Measurements from ENCODE around the gene TCAF1.
"Not testable (repeated sequence)": the region's sequence is repeated elsewhere in the genome, so short reads cannot be mapped to it uniquely, and the experiment has no call there.

TCAF1 gene

GRCh38 chr7:143905509-143905908 lies 3.5 kb upstream of the TCAF1 start:
- no peak for DNase-seq

- no peak for DNase-seq
These were observed 440 bp upstream of the TCAF1 start for GRCh38 chr7:143902332-143902899.

GRCh38 chr7:143901332-143901667 lies 676 bp downstream of the TCAF1 start:
- DNase-seq = no peak

DNA sequence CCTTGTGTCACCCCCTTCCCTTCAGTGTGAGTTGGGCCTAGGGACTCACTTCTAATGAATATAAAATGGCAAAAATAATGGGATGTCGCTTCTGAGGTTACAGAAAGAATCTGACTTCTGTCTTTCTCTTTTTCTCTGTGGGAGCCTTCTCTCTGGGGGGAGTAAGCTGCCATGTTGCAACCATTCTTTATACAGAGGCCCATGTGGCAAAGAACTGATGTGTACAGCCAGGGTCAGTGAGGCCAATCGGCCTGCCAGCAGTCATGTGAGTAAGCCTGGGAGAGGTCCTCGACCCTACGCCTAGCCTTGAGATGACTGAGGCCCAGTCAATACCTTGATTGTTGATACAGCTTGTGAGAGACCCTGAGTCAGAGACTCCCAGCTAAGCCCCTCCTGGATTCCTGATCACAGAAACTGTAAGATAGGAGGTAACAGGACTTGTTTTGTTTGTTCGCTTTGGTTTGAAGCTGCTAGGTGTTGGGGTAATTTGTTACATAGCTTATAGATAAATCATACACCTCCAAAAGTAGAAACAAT lies 1.7 kb downstream of the TCAF1 start:
- no peak for DNase-seq

- DNase-seq = no peak
These were observed 3.2 kb downstream of the TCAF1 start for GRCh38 chr7:143898810-143899209.

GRCh38 chr7:143896667-143897066 lies 5.3 kb downstream of the TCAF1 start:
- no peak for DNase-seq

- DNase-seq = peak; percentile 17
These were observed 9.3 kb downstream of the TCAF1 start for GRCh38 chr7:143892527-143893300.

DNA sequence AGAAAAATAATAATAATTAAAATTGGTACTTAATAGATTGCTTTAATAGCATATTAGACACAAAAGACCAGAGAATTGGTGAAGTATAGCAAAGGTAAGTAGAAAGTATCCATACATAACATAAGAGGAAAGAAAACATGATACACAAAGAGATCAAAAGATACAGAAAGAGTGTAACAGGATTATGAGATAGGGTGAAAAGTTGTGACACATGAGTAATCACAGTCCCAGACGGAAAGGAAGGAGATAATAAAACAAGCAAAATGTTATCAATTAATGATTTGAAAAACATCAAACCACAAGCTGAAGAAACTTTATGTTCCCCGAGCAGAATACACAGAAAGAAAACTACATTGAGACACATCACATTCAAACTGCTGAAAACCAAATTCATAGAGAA lies 10.5 kb downstream of the TCAF1 start:
- DNase-seq = no peak

DNA sequence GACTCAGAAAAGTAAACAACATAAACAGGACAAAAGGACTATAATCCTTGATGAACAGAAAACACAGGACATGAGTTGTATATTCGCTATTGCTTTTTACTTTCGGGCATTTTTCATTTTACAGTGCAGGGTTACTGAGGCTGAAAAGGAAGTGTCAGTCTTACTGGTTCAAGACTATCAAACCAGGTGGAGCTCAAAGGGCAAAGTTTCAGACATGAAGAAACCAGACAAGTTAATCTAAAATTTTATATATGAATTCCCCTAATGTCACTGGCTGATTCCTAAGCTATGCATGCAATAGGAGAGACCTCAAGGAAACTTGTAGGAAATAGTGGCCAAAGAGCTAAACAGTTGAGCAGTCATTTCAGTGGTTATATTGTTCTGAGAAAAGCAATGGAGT lies 11.4 kb downstream of the TCAF1 start:
- no peak for DNase-seq

GRCh38 chr7:143889068-143889467 lies 12.9 kb downstream of the TCAF1 start:
- no peak for DNase-seq

GRCh38 chr7:143886826-143887477 lies 15.0 kb downstream of the TCAF1 start:
- no peak for DNase-seq

DNA sequence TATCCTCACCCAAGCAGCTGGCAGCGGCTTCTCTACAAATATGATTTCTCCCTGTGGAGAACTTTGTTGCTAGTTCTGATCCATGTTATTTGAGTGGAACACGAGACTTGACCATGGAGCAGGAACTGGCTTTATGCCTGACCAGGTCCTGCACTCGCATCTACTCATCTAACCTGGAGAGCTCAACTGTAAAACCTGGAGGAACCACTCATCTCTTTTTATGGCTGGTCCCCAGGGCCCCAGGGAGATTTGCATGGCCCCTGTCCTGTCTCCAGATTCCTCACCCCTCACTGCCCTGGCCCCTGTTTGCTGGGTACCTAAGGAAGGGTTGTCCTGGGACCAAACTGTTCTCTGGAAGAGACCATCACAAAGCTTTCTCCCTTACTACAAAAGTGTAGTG lies 16.0 kb downstream of the TCAF1 start:
- DNase-seq = no peak

DNA sequence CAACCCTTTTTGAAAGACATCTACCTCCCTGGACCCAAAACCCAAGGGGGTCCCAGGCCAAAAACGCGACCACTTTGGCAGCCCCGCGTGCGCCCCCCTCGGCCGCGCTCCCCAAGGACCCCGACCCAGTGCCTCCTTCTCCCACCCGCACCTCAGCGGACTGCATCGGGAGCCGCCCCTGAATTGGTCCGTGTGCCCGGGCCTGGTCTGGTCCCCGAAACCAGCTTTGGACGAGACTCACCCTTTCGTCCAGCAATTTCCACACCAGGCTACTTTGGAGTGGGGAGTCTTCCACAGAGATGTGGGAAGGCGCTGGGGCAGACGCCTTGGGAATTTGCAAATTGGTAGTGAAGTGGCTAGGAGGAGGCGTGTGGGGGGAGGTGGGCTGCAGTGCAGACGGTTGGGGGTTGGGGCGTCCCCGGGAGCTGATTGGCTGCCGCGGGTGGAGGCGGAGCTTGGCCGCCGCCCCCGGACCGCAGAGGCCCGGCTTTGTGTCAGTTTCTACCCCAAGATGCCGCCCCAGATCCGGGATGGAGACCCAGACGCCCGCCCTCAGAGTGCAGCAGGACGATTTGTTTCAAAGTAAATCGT lies 16.9 kb downstream of the TCAF1 start:
- no peak for DNase-seq

GRCh38 chr7:143884241-143884968 lies 17.6 kb downstream of the TCAF1 start:
- DNase-seq = no peak

DNA sequence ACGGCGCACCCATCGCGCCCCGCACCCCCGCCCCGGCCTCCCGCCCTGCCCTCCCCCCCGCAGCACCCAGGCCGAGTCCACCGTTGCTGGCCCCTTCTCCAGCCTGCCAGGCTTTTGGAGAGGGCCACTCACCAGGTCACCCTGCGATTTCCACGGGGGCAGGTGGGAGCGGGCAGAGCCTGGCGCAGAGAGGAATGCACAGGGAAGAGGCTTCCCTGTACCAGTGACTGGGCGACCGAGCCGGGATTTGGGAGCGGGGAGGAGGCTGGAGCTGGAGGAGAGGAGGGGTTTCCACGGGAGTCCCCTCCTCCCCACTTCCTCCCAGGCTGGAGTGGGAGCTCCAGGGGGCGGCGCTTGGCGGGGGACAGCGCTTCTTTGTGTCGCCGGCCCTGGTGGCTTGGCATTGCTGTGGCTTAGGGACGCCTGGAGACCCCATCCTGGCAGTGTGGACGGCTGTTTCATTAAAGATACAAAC lies 19.3 kb downstream of the TCAF1 start:
- DNase-seq = peak; percentile 72

GRCh38 chr7:143882020-143882603 lies 19.9 kb downstream of the TCAF1 start:
- peak; percentile 45 for DNase-seq

DNA sequence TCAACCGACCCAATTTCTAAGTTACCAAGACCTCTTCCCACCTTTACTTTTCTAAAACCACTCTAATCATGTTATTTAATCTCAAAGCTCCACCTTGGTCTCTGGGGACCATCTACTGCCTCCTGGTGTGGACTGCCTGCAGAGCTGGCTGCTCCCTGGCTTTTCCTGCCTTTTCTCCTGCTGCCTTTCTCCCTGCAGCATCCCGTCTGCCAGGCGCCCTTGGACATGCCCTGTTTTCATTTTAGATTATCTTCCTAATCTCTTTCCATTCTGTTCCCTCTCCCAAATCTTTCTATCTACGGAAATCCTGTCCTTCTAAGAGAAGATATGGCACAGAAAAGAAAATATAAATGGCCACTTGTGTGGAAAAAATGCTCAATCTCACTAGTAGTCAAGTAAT lies 23.1 kb downstream of the TCAF1 start:
- DNase-seq = no peak

DNA sequence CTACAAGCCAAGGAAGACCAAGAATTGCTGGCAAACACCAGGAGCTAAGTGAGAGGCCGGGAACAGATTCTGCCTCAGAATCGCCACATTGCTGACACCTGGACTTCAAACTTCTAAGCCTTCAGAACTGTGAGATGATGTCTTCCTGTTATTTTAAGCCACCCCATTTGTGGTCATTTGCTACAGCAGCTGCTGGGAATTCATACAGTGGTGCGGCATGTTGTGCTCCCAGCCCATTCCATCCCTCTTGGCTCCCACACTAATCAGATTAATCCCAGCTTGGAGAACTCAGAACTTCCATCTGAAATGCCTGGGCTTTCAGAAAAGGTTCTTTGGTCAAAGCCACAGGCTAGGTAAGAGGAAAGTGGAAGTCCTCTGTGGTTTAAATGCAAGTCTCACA lies 24.9 kb downstream of the TCAF1 start:
- DNase-seq = no peak

DNA sequence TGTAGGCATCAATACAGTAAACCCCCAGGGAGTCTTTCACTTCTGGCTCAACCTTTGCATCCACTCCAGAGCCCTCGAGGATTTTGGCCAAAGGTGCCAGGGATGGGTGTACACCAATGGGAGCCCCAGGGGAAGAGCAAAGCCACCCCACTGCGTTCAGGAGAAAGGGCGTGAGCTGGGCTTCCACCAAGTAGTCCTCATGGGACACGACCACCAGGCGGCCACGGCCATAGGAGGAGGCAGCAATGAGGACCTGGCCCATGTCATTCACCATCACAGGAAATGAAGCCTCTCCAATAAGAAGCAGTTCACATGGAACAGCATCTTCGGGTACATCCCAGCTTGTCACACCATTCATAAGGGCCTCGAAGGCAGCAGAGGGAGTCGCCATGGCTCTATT lies 25.8 kb downstream of the TCAF1 start:
- no peak for DNase-seq

- DNase-seq = not testable (repeated sequence)
These were observed 28.7 kb downstream of the TCAF1 start for GRCh38 chr7:143873242-143873641.

DNA sequence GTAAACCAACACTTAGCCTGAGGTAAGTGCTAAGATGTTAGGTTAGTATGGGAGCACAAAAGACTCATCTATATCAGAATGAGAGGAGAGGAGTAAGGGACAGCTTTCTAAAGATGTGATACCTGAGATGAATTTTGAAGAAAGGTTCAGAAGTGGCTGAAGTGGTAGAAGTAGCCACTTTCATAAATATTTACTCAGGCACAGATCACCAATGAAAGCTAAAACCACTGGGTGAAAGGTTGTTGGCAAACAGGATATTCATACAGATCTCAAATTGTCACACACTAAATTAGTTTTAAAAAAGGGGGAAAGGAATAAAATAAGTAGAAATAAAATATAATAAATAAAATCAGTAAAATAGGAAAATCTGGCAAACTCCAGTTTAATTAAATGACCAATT lies 30.4 kb downstream of the TCAF1 start:
- not testable (repeated sequence) for DNase-seq

DNA sequence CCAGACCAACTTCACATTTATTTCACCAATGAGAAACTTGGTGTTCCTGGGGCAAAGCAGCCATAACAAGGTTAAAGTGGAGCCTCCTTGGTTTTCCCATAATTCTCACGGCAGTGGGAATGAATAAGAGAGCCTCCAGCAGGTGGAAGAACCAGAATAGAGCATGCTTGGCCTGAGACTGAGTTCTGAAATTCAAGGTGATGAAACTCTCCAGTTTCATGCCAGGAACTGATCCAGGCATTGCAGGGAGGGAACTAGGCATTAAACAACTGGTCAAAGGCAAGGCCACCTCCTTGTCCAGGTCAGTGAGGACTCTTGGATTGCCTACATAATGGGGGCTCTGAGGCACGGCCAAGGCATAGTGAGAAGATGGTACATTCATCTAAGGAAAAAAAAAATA lies 44.0 kb downstream of the TCAF1 start:
- DNase-seq = not testable (repeated sequence)

GRCh38 chr7:143855443-143855842 lies 46.5 kb downstream of the TCAF1 start:
- not testable (repeated sequence) for DNase-seq
